Glutamatergic neuron (in vitro differentiated cells): ENCODE data around the gene C11orf91. TPM values are rescaled to one million over a fixed set of nuclear protein-coding genes. Genes with fewer than 3 reads are reported as not detected.

ENCODE experiments used
- DNase-seq: peaks from one replicate; pipeline ENCODE4 v3.0.0; 2022
- H3K27ac Mint-ChIP-seq: one replicate; pipeline ENCODE4 v1.8.0; 2020; ENCODE audit warnings: mild to moderate bottlenecking, mixed read lengths, inconsistent platforms; ENCODE audit not compliant: unreplicated experiment
- H3K27me3 Mint-ChIP-seq: one replicate; pipeline ENCODE4 v1.8.0; 2020; ENCODE audit warnings: mild to moderate bottlenecking, moderate library complexity, mixed read lengths, inconsistent platforms; ENCODE audit not compliant: unreplicated experiment
- H3K36me3 Mint-ChIP-seq: one replicate; pipeline ENCODE4 v1.8.0; 2020; ENCODE audit warnings: mild to moderate bottlenecking, mixed read lengths, inconsistent platforms; ENCODE audit not compliant: unreplicated experiment
- H3K4me1 Mint-ChIP-seq: one replicate; pipeline ENCODE4 v1.8.0; 2020; ENCODE audit warnings: mild to moderate bottlenecking, low read depth, mixed read lengths, inconsistent platforms; ENCODE audit not compliant: unreplicated experiment
- H3K4me3 Mint-ChIP-seq: one replicate; pipeline ENCODE4 v1.8.0; 2020; ENCODE audit warnings: mild to moderate bottlenecking, mixed read lengths, inconsistent platforms; ENCODE audit not compliant: unreplicated experiment
- H3K9me3 Mint-ChIP-seq: one replicate; pipeline ENCODE4 v1.8.0; 2020; ENCODE audit warnings: mild to moderate bottlenecking, moderate library complexity, mixed read lengths, inconsistent platforms; ENCODE audit not compliant: unreplicated experiment
- CTCF ChIP-seq: fragments of 200-600 bp; sonication (generic); IDR thresholded peaks from one replicate; pipeline ENCODE4 v1.5.0; 2021; ENCODE audit not compliant: partially characterized antibody, unreplicated experiment
- total RNA-seq: library from RNA; stranded (reverse); fragmentation: NEBNext Ultra II Directional; extraction: Animal tissue kit (Norgen Biotek cat#: 25700); gene quantifications from one replicate; pipeline ENCODE4 v1.2.1, GENCODE V29; 2021; ENCODE audit not compliant: unreplicated experiment

The C11orf91 gene
- total RNA-seq, 1 donor from 2014 or later, result not detected

GRCh38 chr11:33670250-33671011 is 30.2 kb downstream of the C11orf91 start:
- no peak overlapping the region for H3K4me3 Mint-ChIP-seq
- H3K9me3 Mint-ChIP-seq, result peaks cover 6% of the 10 kb centered on the region
- H3K36me3 Mint-ChIP-seq, result no peaks in the 10 kb centered on the region
- no peaks in the 10 kb centered on the region for H3K27me3 Mint-ChIP-seq
- peaks cover 16% of the 10 kb centered on the region for H3K4me1 Mint-ChIP-seq
- DNase-seq, result no peak
- H3K27ac Mint-ChIP-seq, result peak overlapping the region; percentile 36
- no peak for TF ChIP-seq CTCF

GRCh38 chr11:33669598-33670249 is 30.9 kb downstream of the C11orf91 start:
- no peak for DNase-seq
- peaks cover 16% of the 10 kb centered on the region for H3K4me1 Mint-ChIP-seq
- no peak overlapping the region for H3K4me3 Mint-ChIP-seq
- peaks cover 9% of the 10 kb centered on the region for H3K9me3 Mint-ChIP-seq
- peaks cover 5% of the 10 kb centered on the region for H3K36me3 Mint-ChIP-seq
- peaks cover 1% of the 10 kb centered on the region for H3K27me3 Mint-ChIP-seq
- no peak overlapping the region for H3K27ac Mint-ChIP-seq
- TF ChIP-seq CTCF, result no peak

GRCh38 chr11:33668951-33669596 is 31.6 kb downstream of the C11orf91 start:
- H3K4me1 Mint-ChIP-seq, result peaks cover 16% of the 10 kb centered on the region
- H3K9me3 Mint-ChIP-seq, result peaks cover 10% of the 10 kb centered on the region
- peaks cover 1% of the 10 kb centered on the region for H3K27me3 Mint-ChIP-seq
- no peak for DNase-seq
- TF ChIP-seq CTCF, result no peak
- H3K36me3 Mint-ChIP-seq, result peaks cover 11% of the 10 kb centered on the region
- no peak overlapping the region for H3K4me3 Mint-ChIP-seq
- H3K27ac Mint-ChIP-seq, result no peak overlapping the region

- peaks cover 1% of the 10 kb centered on the region for H3K27me3 Mint-ChIP-seq
- no peak for TF ChIP-seq CTCF
Measured at GRCh38 chr11:33668468-33668825, 32.2 kb downstream of the C11orf91 start.

More at GRCh38 chr11:33668468-33668825, 32.2 kb downstream of the C11orf91 start:
- Mint-ChIP-seq H3K4me1 (peaks cover 16% of the 10 kb centered on the region), H3K27ac (no peak overlapping the region), H3K4me3 (no peak overlapping the region), H3K9me3 (peaks cover 10% of the 10 kb centered on the region), H3K36me3 (peaks cover 11% of the 10 kb centered on the region)
- no peak for DNase-seq
